GM19455 (cell line): ENCODE data around the gene CRB3.

Experiments
- ATAC-seq: cut with Tn5 transposase; IDR thresholded peaks from one replicate; pipeline ENCODE4 v1.9.1; 2021; ENCODE audit not compliant: unreplicated experiment

The CRB3 gene

DNA sequence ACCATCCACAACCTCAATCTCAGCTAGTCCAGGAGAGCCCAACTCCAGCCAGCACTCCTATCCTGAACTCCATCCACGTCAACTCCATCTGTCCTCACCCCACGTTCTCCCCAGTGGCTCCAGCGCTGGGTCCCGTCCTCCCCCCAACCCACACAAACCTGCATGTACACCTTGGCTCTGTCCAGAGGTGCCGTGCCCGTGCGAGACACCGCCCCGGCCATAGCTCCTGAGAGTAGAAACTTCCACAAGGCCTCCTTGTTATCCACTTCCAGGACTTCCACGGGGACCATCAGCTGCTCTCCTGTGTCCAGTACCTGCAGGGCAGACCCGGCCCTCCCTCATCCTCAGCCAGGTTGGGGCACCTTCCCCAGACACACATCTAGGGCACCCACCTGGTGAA lies 32.2 kb upstream of the CRB3 start:
- ATAC-seq: no peak

DNA sequence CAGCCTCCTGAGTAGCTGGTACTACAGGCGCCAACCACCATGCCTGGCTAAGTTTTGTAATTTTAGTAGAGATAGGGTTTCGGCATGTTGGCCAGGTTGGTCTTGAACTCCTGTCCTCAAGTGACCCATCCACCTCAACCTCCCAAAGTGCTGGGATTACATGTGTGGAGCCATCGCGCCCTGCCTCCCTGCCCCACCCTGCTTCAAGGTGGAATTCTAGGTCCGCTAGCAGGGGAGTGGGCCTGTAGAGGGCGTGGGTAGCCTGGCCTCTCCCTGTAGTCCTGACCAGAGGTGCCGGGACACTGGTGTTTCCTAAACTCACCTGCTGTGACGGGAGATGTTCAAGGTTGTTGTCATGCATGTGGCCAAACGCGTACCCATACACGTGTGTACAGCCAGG lies 30.9 kb upstream of the CRB3 start:
- ATAC-seq: no peak

DNA sequence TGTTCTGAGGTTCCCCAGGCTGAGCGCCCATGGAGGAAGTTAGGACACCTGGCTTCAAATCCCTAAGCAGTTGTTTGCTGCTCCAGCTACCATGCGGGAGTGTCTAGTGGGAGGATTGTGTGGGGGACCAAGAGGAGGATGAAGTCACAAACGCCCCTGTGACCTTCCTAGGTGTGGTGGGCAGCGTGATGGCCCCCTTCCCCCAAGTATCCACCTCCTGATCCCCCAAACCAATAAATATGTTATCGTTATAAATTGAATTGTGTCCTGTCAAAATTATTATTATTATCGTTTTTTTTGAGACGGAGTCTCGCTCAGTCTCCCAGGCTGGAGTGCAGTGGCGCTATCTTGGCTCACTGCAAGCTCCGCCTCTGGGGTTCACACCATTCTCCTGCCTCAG lies 30.4 kb upstream of the CRB3 start, which contains the start of gene SLC25A41:
Gene SLC25A41, minus strand, starts transcription at position 101 of the 400 bp plus-strand sequence. Its CDS starts 70 bp downstream, at position 31.
- ATAC-seq: no peak

DNA sequence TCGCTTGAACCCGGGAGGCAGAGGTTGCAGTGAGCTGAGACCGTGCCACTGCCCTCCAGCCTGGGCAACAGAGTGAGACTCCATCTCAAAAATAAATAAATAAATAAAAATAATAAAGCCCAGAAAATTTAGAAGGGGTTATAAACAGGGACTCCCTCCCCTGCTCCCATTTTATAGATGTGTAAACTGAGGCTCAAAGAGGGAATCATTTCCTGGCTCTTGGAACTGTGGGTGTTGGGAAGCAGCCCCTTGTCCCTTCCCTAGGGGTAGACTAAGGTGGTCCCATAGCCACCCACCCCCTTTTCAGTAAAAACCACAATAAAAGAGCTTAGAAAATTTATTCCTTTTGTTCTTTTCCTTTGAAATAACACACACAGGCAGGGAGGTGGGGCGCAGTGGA lies 24.3 kb upstream of the CRB3 start:
- ATAC-seq: no peak

DNA sequence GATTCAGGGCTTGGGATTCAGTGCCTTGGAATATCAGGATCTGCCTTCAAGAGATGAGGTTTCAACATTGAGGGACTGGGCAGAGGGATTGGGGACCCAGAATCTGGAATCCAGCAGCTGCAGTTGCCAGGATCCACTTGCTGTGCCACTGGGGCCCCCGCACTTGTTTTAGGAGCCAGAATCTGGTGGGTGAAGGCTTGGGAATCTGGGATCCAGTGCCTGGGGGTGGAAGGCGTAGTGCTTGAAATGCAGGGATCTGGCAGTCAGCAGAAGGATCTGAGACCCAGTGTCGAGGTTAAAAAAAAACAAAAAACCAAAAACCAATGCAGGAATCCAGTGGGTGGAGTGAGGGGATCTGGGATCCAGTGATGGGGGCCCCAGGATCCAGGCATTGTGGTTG lies 23.2 kb upstream of the CRB3 start:
- no peak for ATAC-seq

DNA sequence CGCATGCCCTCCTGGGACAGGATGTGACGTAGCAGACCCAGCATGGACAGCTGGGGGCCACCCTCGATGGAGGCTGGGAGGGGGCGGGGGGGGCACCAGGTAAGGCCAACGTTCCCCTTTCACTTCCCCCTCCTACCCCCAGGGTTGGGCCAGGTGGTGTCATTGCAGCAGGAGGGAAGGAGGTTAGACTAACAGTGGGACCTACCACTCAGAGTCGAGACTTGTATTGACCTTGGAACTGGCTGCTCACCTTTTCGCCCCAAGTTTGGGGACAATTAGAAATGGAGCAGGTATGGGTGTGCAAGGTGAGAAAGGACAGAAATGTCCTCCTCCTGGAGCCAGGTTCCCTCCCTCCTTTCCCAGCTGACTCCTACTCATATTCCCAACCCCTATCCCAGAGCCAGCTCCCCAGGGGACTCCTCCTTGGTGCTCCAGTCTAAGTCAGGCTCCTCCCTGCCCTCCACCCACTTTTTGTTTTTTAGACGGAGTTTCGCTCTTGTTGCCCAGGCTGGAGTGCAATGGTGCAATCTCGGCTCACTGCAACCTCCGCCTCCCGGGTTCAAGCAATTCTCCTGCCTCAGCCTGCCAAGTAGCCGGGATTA lies 21.9 kb upstream of the CRB3 start:
- no peak for ATAC-seq

DNA sequence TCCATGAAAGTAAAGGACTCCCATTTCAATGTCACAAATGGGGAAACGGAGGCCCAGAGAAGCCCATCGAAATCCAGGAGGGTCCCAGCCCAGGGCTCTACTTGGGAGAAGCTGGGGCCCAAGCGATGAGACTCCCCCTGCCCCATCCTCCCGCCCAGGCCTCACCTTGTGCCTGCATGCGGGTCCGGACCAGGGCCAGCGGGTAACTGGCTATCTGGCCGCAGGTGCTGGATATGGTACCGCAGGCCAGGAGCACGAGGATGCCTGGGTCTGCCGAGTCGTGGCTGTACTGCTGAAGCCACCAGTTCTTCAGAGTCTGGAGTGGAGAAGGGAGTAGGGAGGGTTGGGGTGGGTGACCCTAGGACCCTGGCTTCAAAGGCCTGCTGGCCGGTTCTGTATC lies 20.1 kb upstream of the CRB3 start:
- ATAC-seq: no peak

DNA sequence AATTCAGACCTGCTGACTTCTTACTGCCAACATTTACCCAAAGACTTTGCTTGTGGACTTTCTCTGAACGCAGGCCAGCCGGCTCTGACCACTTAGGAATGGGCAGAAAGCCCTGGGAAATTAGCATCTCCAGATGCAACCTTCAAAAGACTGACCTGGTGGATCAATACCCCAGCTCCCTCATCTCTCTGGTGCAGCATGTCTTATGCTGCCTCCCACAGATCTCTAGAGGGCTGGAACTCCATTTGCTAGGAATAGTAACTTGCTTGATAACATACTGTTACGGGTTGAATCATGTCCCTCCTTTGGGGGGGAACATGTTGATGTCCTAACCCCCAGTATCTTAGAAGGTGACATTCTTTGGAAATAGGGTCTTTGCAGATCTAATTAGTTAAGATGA lies 17.6 kb upstream of the CRB3 start:
- ATAC-seq: no peak

DNA sequence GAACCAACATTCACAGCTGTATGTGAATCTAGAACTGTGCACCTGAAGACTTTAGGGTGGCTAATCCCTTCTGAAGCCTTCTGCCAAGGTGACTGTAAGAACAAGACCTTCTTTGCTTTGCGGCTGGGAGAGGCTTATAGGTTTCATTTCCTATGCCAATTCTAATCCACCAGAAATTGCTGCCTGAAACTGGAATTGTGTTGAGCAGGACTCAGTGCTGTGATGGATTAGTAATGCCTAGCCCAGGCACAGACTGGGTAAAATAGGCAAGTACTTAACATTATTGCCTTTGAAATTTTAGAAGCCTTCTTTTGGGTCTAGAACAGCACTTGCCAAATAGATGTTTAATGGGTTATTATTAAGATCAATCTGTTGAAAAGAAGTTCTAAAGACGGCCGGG lies 16.0 kb upstream of the CRB3 start:
- ATAC-seq: no peak

DNA sequence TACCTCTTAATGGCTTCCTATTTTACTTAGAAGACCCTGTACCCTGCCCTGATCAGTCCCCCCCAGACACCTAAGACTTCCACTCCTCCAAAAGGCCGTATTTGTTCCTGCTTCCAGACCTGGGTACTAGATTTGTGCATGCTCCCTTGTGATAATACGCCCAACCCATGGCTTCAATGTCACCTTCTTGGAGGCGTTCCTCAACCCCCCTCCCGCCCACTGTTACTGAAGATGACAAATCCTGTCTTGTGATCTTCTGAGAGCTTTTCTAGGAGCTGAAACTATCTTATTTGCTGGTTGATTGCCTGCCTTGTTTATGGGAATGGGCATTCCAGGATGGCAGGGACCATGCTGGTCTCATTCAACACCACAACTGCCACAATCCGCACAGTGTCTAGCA lies 13.9 kb upstream of the CRB3 start:
- no peak for ATAC-seq

DNA sequence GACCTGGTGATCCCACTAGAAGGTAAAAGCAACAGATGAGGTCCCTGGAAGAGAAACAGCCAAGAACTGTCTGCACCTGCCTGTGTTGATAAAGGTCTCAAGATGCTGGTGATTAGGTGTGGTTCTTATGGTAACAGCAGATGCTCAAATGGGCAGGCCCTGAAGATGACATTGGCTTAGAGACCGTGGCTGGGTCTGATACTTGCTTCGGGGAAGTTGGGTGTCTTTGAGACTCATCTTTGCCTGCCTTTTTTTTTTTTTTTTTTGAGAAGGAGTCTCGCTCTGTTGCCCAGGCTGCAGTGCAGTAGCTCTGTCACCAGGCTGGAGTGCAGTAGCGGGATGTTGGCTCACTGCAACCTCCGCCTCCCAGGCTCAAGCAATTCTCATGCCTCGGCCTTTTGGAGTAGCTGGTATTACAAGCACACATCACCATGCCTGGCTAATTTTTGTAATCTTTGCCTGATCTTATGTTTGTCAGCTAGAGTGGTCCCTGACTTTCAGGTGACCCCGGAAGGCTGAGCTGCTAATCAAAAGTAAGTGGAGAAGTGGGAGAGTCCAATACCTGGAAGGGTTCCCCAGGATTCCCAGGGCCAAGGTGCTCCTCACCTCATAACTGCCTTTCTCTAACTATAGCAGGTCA lies 12.4 kb upstream of the CRB3 start:
- ATAC-seq: no peak

DNA sequence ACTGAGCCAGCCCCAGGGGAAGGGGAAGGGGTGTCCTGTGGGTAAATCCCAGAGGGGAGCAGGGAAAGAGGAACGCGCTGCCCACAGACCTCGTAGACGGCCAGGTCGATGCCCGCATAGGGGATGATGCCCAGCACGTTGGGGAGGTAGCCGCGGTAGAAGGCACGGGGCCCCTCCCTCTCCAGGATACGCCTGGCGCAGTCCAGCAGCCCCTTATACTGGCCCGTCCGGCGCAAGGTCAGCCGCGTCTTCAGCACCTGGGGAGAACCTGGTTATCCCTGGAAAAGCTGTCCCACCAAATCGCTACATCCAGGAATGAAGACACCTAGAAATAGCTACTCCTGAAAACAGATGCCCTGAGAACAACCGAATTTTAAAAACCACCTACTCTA lies 11.9 kb upstream of the CRB3 start:
- ATAC-seq: no peak

DNA sequence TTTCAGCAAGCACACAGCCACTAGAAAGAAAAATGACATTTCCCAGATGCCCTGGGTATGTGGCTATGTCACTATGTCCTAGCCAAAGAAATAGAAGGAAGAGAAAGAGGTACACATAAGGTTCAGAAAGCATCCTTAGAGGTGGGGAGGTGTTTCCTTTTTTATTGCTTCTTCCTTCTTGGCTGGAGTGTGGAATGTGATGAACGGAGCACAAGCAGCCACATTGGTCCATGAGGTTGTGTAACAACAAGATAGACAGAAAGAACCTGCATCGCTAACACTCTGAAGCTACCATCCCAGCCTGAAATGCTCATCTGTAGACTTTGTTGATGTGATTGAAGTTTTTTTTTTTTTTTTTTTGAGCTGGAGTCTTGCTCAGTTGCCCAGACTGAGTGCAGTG lies 11.2 kb upstream of the CRB3 start:
- no peak for ATAC-seq

DNA sequence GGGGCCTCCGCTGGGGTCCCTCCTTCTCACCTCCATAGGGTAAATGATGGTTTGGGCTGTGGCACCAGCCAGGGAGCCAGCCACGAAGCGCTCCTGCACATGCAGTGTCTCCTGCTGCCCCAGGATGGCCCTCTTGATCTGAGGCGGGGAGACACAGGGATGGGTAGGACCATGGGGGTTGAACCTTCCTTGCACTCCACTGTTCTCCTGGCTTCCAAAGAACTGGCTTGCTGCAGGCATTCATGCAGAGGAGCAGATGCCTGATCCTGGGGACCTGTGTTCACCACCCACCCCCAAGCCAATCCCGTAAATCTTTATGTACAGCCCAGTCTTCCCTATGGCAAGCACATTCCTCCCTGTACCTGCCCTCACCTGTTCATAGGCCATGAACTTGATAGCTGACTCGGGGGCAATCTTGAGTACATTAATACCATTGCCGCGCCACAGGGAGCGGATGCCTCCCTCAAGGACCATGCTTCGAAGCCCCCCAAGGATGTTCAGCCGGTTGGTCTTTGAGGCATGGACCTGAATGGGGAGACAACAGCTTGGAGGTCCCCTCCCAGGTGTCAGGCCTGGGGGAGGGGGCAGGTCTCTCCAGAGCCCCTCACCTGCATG lies 10.0 kb upstream of the CRB3 start:
- ATAC-seq: no peak

DNA sequence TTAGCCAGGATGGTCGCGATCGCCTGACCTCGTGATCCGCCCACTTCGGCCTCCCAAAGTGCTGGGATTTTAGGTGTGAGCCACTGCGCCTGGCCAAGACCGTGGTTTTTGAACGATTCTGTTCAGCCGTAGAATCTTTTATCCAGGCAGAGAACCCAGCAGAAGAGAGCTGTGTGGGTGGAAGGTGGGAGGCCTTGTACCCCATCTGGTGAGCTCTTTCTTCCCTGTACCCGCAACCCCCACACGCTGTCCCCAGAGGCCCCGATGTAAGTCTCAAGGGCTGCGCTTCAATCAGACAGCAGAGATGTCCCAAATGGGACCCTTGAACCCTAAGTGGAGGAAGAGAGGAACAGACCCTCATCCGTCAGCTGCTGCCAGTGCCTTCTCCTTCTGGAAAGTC lies 8.1 kb upstream of the CRB3 start:
- no peak for ATAC-seq

DNA sequence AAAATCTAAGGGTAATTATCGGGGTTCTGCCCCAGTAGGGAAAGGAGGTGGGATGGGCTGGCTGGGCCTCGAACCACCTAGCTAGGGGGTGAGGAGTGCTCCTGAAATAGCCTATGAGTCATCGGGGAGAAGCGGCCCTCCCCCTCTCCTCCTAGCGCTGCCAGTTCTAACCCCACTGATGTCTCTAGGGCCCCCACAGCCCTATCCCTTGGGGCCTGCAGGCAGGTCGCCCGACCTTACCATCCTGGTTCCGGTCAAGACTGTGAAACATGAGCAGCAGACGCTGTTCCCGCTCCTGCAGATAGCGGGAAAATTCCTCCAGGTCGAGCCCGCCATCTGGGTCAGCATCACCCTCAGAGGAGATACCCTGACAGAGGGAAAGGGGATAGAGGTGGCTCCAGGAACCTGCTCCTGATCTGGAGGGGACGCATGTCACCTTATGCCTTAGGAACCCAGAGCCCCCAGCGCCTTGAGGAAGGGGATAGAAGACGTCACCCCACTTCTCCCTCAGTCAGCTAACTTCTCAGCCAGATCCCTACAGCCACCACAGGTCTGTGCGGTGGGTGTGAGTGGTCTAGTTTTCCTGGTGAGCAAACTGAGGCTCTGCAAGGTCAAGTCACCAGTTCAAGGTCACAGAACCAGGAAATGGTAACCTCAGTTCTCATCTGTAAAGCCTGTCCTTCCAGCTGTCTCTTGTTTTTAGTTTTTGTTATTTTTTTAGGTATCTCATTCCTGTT lies 5.9 kb upstream of the CRB3 start:
- ATAC-seq: no peak

DNA sequence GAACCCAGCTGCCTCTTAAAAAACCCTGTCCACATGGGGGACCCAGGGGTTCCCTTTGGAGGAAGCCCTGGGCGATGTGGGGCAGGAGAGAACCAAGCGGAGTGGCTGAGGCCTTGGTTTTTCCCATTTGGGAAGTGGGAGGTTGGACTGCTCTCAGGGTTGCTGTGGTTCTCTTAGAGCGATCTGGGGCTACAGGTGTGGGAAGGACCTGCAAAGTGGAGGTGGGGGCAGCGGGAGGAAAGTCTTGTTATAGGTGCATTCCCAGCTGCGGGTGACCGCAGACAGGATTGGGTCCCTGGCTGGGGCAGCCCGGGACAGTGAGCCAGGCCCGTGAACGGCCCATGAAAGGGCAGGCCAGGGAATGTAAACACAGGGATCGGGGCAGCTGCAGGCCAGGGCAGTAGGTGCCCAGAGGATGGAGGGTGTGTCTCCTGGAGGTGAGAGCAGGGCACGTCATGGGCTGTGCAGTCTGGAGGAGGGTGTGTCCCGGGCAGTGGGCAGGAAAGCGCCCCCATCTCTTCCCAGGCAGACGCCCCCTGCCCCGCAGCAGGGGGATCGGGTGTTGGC lies 5.3 kb upstream of the CRB3 start:
- no peak for ATAC-seq

DNA sequence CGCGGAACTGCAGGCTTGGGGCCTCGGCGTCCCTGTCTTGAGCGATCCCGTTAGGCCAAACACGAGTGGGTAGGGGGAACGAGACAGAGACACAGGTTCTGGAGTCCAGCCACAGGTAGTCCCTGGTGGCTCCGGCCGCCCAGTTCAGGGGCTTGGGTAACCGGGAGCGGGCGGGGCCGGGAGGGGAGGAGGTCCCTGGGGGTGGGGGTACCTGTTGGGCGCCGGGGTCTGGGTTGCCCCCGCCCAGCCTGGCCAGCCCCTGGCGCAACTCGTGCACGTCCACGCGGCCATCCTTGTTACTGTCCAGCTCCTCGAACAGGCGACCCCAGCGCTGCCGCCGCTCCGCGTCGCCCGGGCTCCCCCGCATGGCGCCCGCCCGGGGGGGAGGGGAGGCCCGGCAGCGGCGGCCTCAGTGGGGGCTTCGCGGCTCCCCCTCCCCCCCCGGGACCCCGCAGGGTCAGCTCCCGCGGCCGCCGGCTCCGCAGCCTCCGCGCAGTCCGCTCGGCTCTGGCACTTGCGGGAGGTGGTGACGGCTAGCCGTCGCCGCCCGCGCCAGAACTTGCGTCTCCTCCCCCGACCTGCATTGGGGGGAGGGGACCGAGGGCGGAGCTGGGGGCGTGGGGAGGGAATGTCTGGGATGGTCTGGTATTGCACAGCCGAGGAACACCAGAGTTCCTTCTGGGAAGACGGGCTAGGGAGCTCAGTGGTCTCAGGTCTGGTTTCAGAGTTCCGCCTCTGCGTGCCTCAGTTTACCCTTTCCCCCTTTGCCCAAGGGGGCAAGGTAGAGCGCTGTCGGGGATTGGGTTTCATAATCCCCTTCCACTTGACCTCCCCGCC lies 4.6 kb upstream of the CRB3 start, which contains the start of gene SLC25A23:
Gene SLC25A23, minus strand, starts transcription at position 531 of the 837 bp plus-strand sequence. Its CDS starts 164 bp downstream, at position 367.
- ATAC-seq: peak; percentile 26

DNA sequence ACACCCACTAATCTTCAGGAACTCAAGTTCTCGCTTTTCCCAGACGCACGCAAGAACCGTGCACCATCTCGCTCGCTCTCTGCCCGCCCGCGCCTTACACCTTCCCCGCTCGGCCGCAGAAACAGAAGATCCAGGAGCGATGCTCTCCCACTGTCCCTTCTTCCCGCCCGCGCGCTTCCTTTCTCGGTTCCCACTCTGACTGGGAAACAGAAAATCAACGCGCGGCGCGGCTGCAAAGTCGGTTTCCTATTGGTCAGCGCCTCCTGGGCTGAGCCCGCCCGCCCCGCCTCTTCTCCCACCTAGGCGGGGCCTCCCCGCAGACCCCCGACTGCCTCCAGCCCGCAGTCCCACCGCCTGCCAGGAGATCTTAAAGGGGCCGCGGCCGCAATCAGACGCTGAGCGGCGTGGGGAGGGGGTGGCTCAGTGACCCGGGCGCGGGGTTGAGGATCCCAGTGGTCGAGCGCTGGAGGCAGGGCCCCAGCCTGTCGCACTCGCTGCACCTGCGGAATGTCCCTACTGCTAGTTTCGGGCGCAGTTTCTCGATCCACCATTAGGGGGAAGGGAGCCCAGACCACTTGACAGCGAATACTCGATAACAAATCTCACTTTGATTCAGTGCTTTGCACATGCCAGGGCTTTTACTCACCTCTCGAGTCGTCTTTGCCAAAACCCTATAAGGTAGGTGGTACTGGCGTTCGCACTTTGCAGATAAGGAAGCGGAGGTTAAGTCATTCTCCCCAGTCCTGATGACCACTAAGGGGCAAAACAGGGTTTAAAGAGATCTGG lies 3.8 kb upstream of the CRB3 start:
- peak; percentile 68 for ATAC-seq

DNA sequence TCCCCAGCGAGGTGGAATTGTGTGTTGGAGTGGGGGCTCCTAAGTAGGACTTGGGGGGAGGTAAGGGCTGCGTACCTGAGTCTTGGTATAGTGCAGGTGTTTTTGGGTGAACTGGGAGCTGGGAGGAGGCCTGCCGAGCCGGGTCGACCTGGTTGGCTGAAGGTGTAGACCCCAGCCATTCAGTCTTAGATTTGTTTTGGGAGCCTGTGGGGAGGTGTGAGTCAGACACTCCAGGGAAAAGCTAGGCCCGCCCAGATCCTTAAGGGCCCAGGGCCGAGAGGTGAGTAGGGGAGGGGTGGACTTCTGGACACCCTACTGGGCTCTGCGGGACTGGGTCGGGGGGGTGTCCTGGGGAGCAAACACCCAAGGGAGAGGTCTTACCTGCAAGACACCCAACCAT lies 935 bp downstream of the CRB3 start:
- no peak for ATAC-seq
